ENCODE data around the gene PIKFYVE.

Gene PIKFYVE

GRCh38 chr2:208249296-208249695 is 16.8 kb upstream of the PIKFYVE start:
- in situ Hi-C loops (cut with HindIII; ENCODE audit: low sequenced_read_pairs), result no loop called here

DNA sequence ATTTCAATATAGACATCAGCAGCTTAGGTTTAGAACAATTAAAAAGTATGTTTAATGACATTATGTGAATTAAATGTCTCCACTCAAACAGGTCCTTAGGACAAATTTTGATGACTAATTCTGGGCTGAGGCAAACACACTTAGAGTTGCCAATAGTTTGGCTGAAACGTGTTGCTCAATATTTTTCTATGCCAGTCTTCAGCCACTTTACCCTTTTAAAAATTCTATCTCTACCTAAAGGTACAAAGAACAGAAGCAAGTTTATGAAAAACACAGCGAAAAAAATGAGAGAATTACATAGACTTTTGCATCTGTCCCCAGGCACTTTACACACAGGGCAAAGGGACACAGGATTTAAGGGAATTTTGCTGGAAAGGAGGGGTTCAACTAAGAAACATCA is 15.7 kb upstream of the PIKFYVE start:
- TF ChIP-seq CTCF (IDR thresholded peaks at IDR 0.05; ENCODE audit: low read depth, low read length), result no peak
- no peak overlapping the region for H3K4me3 ChIP-seq (ENCODE audit: low read depth, low read length)
- in situ Hi-C loops (cut with HindIII; ENCODE audit: low sequenced_read_pairs), result no loop called here
- peak; percentile 8 for DNase-seq (ENCODE audit: low read depth, low spot score)

More at GRCh38 chr2:208249296-208249695, 16.8 kb upstream of the PIKFYVE start:
- DNase-seq (ENCODE audit: low read depth, low spot score), result no peak
- H3K4me3 ChIP-seq (ENCODE audit: low read depth, low read length), result no peak overlapping the region
- no peak for TF ChIP-seq CTCF (IDR thresholded peaks at IDR 0.05; ENCODE audit: low read depth, low read length)

DNA sequence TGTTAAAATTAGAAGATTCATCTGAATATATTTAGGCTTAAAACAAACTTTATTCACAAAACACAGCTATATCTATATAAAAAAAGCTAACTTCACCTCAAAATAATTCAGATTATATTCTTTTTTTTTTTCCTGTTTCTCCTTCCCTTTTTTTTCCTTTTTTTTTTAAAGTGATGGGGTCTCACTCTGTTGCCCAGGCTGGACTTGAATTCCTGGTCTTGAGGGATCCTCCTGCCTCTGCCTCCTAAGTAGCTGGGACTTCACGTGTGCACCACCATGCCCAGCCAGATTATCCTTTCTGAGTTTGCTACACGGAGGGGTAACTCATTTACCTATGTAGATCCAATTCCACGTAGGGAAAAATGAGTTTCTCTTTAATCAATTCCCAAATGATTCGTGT is 15.0 kb upstream of the PIKFYVE start:
- H3K4me3 ChIP-seq (ENCODE audit: low read depth, low read length), result no peak overlapping the region
- no peak for DNase-seq (ENCODE audit: low read depth, low spot score)
- TF ChIP-seq CTCF (IDR thresholded peaks at IDR 0.05; ENCODE audit: low read depth, low read length), result no peak
- in situ Hi-C loops (cut with HindIII; ENCODE audit: low sequenced_read_pairs), result no loop called here

DNA sequence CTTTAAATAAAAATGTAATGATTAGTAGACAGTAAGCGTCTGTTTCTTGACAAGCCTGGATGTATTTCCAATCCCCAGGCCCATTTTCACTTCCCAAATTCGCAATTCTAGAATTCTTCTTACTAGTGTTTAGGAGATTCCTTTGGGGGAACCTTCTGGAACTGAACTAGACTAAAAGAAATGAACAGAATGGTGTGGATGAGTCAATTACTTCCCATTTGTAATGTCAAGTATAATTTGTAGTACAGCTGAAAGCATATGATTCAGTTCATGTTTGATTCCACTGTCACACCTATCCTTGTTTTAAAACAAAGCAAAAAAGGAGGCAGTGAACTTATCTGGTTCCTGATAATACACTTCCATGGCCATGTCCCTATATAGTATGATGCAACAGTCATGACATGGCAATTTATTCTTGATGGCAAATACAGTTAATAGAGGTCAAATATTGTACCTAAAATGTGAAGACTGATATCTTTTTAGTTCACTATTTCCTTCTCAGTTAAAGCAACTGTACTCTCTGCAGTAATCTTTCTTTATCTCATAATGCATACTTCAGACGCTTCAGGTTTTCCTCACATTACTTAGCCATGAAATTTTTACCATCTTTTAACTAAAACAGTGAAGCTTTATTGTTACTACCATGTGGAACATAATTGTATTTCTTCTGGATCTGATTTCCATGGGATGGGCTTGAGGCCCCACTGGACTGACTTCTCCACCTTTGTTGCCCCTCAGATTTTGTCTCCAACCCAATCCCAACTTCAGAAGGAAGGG is 13.2 kb upstream of the PIKFYVE start:
- no peak for DNase-seq (ENCODE audit: low read depth, low spot score)
- in situ Hi-C loops (cut with HindIII; ENCODE audit: low sequenced_read_pairs), result no loop called here
- no peak overlapping the region for H3K4me3 ChIP-seq (ENCODE audit: low read depth, low read length)
- TF ChIP-seq CTCF (IDR thresholded peaks at IDR 0.05; ENCODE audit: low read depth, low read length), result no peak

DNA sequence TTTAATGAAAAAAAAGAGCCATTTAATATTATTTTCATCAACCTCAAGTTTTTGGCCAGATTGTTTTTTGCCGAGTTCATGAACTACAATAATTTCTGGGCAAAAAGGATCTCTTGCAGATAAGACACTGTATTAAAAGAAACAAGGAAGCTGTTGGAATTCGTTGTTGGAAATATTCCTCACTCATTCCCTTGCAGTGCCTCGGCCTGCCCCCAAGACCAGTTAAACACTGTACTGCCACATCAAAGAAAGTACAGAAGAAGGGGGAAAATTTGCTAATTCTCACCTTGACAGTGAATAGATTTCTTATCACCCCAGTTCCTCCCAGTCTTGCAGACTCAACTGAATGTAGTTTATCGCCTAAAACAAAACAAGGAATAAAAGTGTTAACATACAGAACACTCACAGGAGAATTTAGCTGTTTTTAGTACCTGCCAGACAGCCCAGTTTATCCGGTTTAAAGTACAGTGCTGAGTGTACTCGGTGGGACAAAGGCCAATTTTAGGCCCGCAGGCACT is 12.4 kb upstream of the PIKFYVE start:
- in situ Hi-C loops (cut with HindIII; ENCODE audit: low sequenced_read_pairs), result no loop called here
- no peak for TF ChIP-seq CTCF (IDR thresholded peaks at IDR 0.05; ENCODE audit: low read depth, low read length)
- H3K4me3 ChIP-seq (ENCODE audit: low read depth, low read length), result peak overlapping the region; percentile 96
- DNase-seq (ENCODE audit: low read depth, low spot score), result no peak

GRCh38 chr2:208254118-208254870 is 11.8 kb upstream of the PIKFYVE start:
- peak; percentile 88 for TF ChIP-seq CTCF (IDR thresholded peaks at IDR 0.05; ENCODE audit: low read depth, low read length)
- H3K4me3 ChIP-seq (ENCODE audit: low read depth, low read length), result peak overlapping the region; percentile 96
- in situ Hi-C loops (cut with HindIII; ENCODE audit: low sequenced_read_pairs), result no loop called here
- peak; percentile 82 for DNase-seq (ENCODE audit: low read depth, low spot score)
